GM12878 (cell line): ENCODE data around the gene MYL1.

Experiments used
- EGR1 ChIP-seq, 2 experiments: IDR thresholded peaks; 1 replicate in 1 of 2; 2 replicates in 1 of 2; pipeline ENCODE4 v1.6.1; 2011 to 2012; ENCODE audit warnings: low read depth in 2 of 2, low read length in 2 of 2, borderline replicate concordance in 1 of 2, mild to moderate bottlenecking in 1 of 2, moderate library complexity in 1 of 2
- POLR2A ChIP-seq: IDR thresholded peaks from 2 replicates; pipeline ENCODE4 v1.6.1; 2011; ENCODE audit warnings: low read depth, mild to moderate bottlenecking, low read length
- ZNF274 ChIP-seq: IDR thresholded peaks from one replicate; pipeline ENCODE4 v1.8.0; 2011; ENCODE audit not compliant: insufficient read length, insufficient read depth

DNA sequence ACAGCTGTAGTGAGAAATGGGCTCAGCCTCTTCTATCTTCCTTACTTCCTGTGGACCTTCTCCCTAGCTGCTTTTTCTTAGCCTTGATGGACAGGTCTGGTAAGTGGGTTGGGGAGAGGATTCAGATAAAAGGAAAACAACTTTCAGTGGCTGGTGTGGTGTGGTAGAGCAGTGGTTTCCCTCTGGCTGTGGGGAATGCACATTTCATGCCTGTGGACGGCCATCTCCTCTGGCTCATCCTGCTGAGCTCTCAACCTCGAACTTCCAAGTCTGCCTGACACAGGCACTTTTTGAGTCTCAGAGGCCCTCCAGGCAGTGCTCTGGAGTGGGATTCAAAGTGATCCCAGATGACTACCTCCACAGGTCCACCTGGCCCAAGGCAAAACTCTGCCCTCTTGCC, 51.1 kb downstream of the MYL1 start:
- TF ChIP-seq ZNF274 (no peak), EGR1 (IDR thresholded peaks at IDR 0.05; ENCODE audit: borderline replicate concordance in 1 of 2, low read depth in 2 of 2, low read length in 2 of 2) (no peak), POLR2A (no peak)
